Transverse colon (tissue), 3 donors: ENCODE measurements around the gene MED17.

Experiments used
- EP300 ChIP-seq: sonication (generic); formaldehyde crosslinking; IDR thresholded peaks from one replicate; pipeline ENCODE4 v1.6.1; 2017; ENCODE audit warnings: antibody characterized with exemption, low read depth
- TF ChIP-seq, protein P1 (sequence below), 5 experiments: fragments of 200-600 bp in 3 of 5; fragments of 450-650 bp in 2 of 5; sonication (generic) in 3 of 5; IDR thresholded peaks; 1 replicate in 2 of 5; 2 replicates in 3 of 5; pipeline ENCODE4 v1.5.1; 2016 to 2017; ENCODE audit warnings: antibody characterized with exemption in 5 of 5, inconsistent platforms in 3 of 5, mild to moderate bottlenecking in 2 of 5, moderate library complexity in 1 of 5

- TF ChIP-seq, protein P1, sequence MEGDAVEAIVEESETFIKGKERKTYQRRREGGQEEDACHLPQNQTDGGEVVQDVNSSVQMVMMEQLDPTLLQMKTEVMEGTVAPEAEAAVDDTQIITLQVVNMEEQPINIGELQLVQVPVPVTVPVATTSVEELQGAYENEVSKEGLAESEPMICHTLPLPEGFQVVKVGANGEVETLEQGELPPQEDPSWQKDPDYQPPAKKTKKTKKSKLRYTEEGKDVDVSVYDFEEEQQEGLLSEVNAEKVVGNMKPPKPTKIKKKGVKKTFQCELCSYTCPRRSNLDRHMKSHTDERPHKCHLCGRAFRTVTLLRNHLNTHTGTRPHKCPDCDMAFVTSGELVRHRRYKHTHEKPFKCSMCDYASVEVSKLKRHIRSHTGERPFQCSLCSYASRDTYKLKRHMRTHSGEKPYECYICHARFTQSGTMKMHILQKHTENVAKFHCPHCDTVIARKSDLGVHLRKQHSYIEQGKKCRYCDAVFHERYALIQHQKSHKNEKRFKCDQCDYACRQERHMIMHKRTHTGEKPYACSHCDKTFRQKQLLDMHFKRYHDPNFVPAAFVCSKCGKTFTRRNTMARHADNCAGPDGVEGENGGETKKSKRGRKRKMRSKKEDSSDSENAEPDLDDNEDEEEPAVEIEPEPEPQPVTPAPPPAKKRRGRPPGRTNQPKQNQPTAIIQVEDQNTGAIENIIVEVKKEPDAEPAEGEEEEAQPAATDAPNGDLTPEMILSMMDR (IDR thresholded peaks at IDR 0.05), result no peak
- TF ChIP-seq EP300, result no peak
These were observed 7.4 kb downstream of the MED17 start for GRCh38 chr11:93791493-93791892.
